T-cell (primary cell): ENCODE results near the gene AVEN. TPM values are rescaled to one million over a fixed set of nuclear protein-coding genes. Genes with fewer than 3 reads are reported as not detected.

Source experiments
- ATAC-seq, 4 experiments: fragments of 200-7000 bp in 3 of 4; fragments of 150-1000 bp in 1 of 4; cut with Tn5 transposase; replicated peaks in 1 of 4; 1 replicate in 3 of 4; 2 replicates in 1 of 4; pipeline ENCODE4 v1.10.0; 2021; ENCODE audit warnings: moderate library complexity in 3 of 4, mild to moderate bottlenecking in 2 of 4, moderate number of reproducible peaks in 1 of 4
- CTCF ChIA-PET, 2 donors: fragments of 300-600 bp; sonication (Branson Sonifier 250); formaldehyde crosslinking; loops; one replicate each; lab custom pipeline; 2022; ENCODE audit warnings: antibody characterized with exemption in 2 of 2; lab: Charles Lee
- POLR2A ChIA-PET, 2 donors: fragments of 300-600 bp; sonication (Branson Sonifier 250); formaldehyde crosslinking; loops; one replicate each; lab custom pipeline; 2022; ENCODE audit warnings: antibody characterized with exemption in 2 of 2; lab: Charles Lee
- DNase-seq, 35 experiments: peaks; one replicate each; pipeline versions ENCODE4 v3.0.0 to v3.0.0-alpha.2; 2013 to 2023
- H3K27ac ChIP-seq: one replicate; pipeline ENCODE4 v1.5.1; 2013; ENCODE audit warnings: low read length
- H3K27me3 ChIP-seq, 2 experiments: replicated peaks in 1 of 2; 1 replicate in 1 of 2; 2 replicates in 1 of 2; pipeline versions ENCODE4 v1.6.1 to v1.7.0; 2013; ENCODE audit warnings: low read length in 1 of 2, mixed read lengths in 1 of 2; ENCODE audit not compliant: control insufficient read depth in 2 of 2, insufficient read depth in 2 of 2; ENCODE audit errors: extremely low read depth in 1 of 2
- H3K36me3 ChIP-seq, 2 donors: 1 replicate in 1 of 2; 2 replicates in 1 of 2; pipeline versions ENCODE4 v1.6.1 to v1.7.0; 2013; ENCODE audit warnings: low read length in 1 of 2; ENCODE audit not compliant: control insufficient read depth in 2 of 2, insufficient read depth in 1 of 2; ENCODE audit errors: extremely low read depth in 1 of 2
- H3K4me1 ChIP-seq, 2 experiments: 1 replicate in 1 of 2; 2 replicates in 1 of 2; pipeline versions ENCODE4 v1.6.1 to v1.7.0; 2013; ENCODE audit warnings: low read length in 2 of 2, mixed read lengths in 1 of 2; ENCODE audit not compliant: insufficient read depth in 2 of 2, control insufficient read depth in 1 of 2; ENCODE audit errors: extremely low read depth in 1 of 2
- H3K4me3 ChIP-seq, 2 donors: 1 replicate in 1 of 2; 2 replicates in 1 of 2; pipeline versions ENCODE4 v1.5.1 to v1.7.0; 2013; ENCODE audit warnings: mild to moderate bottlenecking in 2 of 2, low read length in 1 of 2, moderate library complexity in 1 of 2; ENCODE audit not compliant: control insufficient read depth in 1 of 2; ENCODE audit errors: extremely low read depth in 1 of 2
- H3K9me3 ChIP-seq: 2 replicates; pipeline ENCODE4 v1.7.0; 2013
- H3K27ac Mint-ChIP-seq, 2 donors: one replicate each; pipeline ENCODE4 v1.8.0; 2020 to 2021; ENCODE audit warnings: mild to moderate bottlenecking in 2 of 2, mixed read lengths in 2 of 2
- H3K27me3 Mint-ChIP-seq, 2 donors: one replicate each; pipeline ENCODE4 v1.8.0; 2021 to 2022; ENCODE audit warnings: mixed read lengths in 2 of 2
- H3K36me3 Mint-ChIP-seq: one replicate; pipeline ENCODE4 v1.8.0; 2021; ENCODE audit warnings: mixed read lengths
- H3K4me1 Mint-ChIP-seq, 3 donors: one replicate each; pipeline ENCODE4 v1.8.0; 2020 to 2022; ENCODE audit warnings: mixed read lengths in 3 of 3, mild to moderate bottlenecking in 1 of 3
- H3K4me3 Mint-ChIP-seq, 3 donors: one replicate each; pipeline ENCODE4 v1.8.0; 2020 to 2022; ENCODE audit warnings: mild to moderate bottlenecking in 3 of 3, mixed read lengths in 3 of 3, moderate library complexity in 3 of 3
- H3K9me3 Mint-ChIP-seq, 3 donors: one replicate each; pipeline ENCODE4 v1.8.0; 2020 to 2022; ENCODE audit warnings: mixed read lengths in 3 of 3
- WGBS: methylation state at CpG from one replicate; pipeline ENCODE4 v1.1.5; 2013; ENCODE audit warnings: missing lambda C conversion rate; ENCODE audit not compliant: insufficient coverage; 5-methylcytosine and 5-hydroxymethylcytosine counted together
- total RNA-seq, 35 experiments: library from RNA in 6 of 35; stranded (reverse) in 6 of 35; fragments of 120-200 nt in 1 of 35; gene quantifications; one replicate each; pipeline versions ENCODE4 v1.2.1 to v1.2.4 and lab custom pipeline; 2013 to 2026

Gene AVEN, protein sequence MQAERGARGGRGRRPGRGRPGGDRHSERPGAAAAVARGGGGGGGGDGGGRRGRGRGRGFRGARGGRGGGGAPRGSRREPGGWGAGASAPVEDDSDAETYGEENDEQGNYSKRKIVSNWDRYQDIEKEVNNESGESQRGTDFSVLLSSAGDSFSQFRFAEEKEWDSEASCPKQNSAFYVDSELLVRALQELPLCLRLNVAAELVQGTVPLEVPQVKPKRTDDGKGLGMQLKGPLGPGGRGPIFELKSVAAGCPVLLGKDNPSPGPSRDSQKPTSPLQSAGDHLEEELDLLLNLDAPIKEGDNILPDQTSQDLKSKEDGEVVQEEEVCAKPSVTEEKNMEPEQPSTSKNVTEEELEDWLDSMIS
- total RNA-seq, result 10 to 100 TPM in 1 of 5 donors, 1 to 10 TPM in 4; 7.9 to 10.0 (median 9.7) TPM
- 10.6 TPM for total RNA-seq (2013)
- 5.2 to 24.1 (median 9.4) reads per million in 29 experiments for total RNA-seq (lab: John Stamatoyannopoulos, UW)

DNA sequence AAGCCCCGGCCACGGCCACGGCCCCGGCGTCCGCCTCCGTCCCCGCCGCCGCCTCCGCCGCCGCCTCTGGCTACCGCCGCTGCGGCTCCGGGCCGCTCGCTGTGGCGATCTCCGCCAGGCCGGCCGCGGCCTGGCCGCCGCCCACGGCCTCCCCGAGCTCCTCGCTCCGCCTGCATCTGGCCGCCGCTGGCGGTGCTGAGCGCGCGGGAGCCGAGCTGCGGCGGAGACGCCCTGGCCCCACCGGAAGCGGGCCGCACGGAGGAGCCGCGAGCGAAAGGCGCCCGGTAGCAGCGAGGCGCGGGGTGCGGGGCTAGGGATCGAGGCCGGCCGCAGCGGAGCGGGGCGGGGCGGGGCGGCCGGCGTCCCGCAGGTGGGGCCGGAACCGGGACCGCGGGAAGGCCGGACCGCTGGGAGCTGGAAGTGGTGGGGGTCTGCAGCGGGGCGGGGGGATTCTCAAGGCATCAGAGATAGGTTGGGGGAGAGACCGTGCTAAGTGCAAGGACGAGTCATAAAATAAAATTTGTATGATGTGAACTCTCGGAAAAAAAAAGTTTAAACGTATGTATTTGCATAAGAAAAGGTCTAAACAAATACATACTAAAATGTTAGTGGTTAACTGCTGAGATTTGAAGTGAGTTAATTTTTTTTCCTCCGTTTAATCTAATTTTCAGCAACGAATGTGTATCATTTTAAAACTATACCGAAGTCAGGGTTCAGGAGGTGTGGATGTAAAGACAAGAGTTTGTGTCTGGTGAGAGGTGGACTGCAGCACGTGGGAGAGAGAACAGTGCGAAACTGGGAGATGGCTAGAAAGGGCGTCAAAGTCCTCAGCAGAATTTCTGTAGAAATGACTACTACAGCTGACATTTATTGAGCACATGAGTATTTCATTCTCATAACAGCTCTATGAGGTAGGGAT lies at the start of gene AVEN:
AVEN (minus strand) TSS at position 334 of the 919 bp plus-strand sequence; CDS start at position 176, 158 bp downstream.
- WGBS, result 0% methylated on average over 71 of the region's 82 CpGs
- H3K9me3 Mint-ChIP-seq, result no peaks in the 10 kb centered on the region
- peak within 1 kb of the TSS; percentile 81 for H3K27ac ChIP-seq
- H3K4me3 Mint-ChIP-seq, result peak within 1 kb of the TSS; percentile 87 to 96 (median 92)
- peaks cover 4 to 12% of the 10 kb centered on the region in 2 experiments for H3K4me1 ChIP-seq
- H3K27me3 Mint-ChIP-seq, result no peaks in the 10 kb centered on the region
- H3K27ac Mint-ChIP-seq, result peak within 1 kb of the TSS; percentile 96
- ATAC-seq (peak; percentile 74 to 84 (median 82)), DNase-seq (peak in 33 of 35 experiments; percentile 10 to 75 (median 42))
- no peaks in the 10 kb centered on the region for H3K36me3 ChIP-seq
- H3K4me3 ChIP-seq, result peak within 1 kb of the TSS; percentile 96 to 99
- no peaks in the 10 kb centered on the region for H3K9me3 ChIP-seq
- H3K27me3 ChIP-seq, result no peaks in the 10 kb centered on the region
- ChIA-PET CTCF (interaction anchor here (0.6 to 1.1 kb wide), 2 partner anchors 20 to 171 kb away, joined by 4 to 6 read pairs; partner anchors contain the start of gene KATNBL1 (in 1 of the 2)), POLR2A (interaction anchor here in 1 of 2 donors (0.6 kb wide), 1 partner anchor 30 kb away, joined by 3 read pairs; no protein-coding TSS in a partner anchor)
- peaks cover 18 to 20% (median 18%) of the 10 kb centered on the region in 3 donors for H3K4me1 Mint-ChIP-seq
- H3K36me3 Mint-ChIP-seq, result no peaks in the 10 kb centered on the region

DNA sequence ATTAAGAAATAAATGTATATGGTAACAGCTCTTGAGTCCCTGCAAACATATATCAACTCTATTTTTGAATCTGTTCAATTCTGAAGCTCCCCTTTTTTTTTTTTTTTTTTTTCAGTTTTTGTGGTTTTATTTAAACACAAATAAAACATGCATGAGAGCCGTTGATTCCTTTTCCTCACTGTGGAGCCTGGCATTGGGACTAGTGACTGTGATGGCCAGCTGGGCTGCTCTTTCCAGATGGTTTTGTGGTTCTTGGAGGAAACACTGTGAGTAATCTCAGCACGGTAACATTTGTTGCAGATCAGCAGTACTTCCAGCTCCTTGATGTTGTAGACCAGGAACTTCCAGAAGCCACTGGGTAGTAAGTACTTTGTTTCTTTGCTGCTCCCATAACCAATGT lies 46.7 kb upstream of the AVEN start:
- POLR2A ChIA-PET, result interaction anchor here (0.6 to 0.7 kb wide), 3 partner anchors 9 to 25 kb away, joined by 3 to 4 read pairs (median 3); no protein-coding TSS in a partner anchor
- Histone ChIP-seq H3K4me3 (no peak overlapping the region), H3K36me3 (peaks cover 0 to 56% of the 10 kb centered on the region in 2 donors), H3K27ac (no peak overlapping the region), H3K4me1 (no peaks in the 10 kb centered on the region), H3K9me3 (no peaks in the 10 kb centered on the region), H3K27me3 (no peaks in the 10 kb centered on the region)
- H3K36me3 Mint-ChIP-seq, result peaks cover 36% of the 10 kb centered on the region
- H3K27me3 Mint-ChIP-seq, result no peaks in the 10 kb centered on the region
- H3K27ac Mint-ChIP-seq, result no peak overlapping the region
- WGBS, result 65% methylated on average over 2 of the region's 2 CpGs
- H3K4me1 Mint-ChIP-seq, result peaks cover 0 to 3% (median 0%) of the 10 kb centered on the region in 3 donors
- ATAC-seq (no peak), DNase-seq (no peak)
- CTCF ChIA-PET, result interaction anchor here in 1 of 2 donors (0.7 kb wide), 1 partner anchor 55 kb away, joined by 5 read pairs; no protein-coding TSS in a partner anchor
- no peak overlapping the region for H3K4me3 Mint-ChIP-seq
- H3K9me3 Mint-ChIP-seq, result no peaks in the 10 kb centered on the region

DNA sequence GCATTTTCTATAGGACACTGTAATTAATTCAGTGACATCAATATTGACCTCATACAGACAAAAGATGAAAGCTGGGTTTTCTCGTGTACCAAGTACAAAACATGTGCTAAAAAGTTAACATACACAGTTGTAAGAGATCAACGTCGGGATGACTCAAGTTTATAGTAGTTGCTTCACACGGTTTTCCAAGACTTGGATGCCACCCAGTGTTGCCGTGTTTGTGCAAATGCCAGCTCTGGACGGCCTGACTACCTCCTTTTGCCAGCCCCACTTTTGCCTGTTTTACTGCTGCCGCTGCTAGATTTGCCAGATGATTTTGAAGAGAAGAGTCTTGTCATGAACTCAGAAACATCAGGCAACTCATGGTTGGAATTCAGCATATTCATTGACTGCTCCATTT lies 45.1 kb upstream of the AVEN start:
- Mint-ChIP-seq H3K4me3 (no peak overlapping the region), H3K9me3 (no peaks in the 10 kb centered on the region), H3K4me1 (no peaks in the 10 kb centered on the region), H3K27ac (no peak overlapping the region), H3K27me3 (no peaks in the 10 kb centered on the region), H3K36me3 (peaks cover 36% of the 10 kb centered on the region)
- Histone ChIP-seq H3K27ac (no peak overlapping the region), H3K4me1 (no peaks in the 10 kb centered on the region), H3K27me3 (no peaks in the 10 kb centered on the region), H3K4me3 (no peak overlapping the region), H3K9me3 (no peaks in the 10 kb centered on the region), H3K36me3 (peaks cover 0 to 48% of the 10 kb centered on the region in 2 donors)
- 93% methylated on average over 7 of the region's 7 CpGs for WGBS
- ChIA-PET POLR2A (no interaction called here), CTCF (no interaction called here)
- DNase-seq, result no peak
- ATAC-seq, result no peak

DNA sequence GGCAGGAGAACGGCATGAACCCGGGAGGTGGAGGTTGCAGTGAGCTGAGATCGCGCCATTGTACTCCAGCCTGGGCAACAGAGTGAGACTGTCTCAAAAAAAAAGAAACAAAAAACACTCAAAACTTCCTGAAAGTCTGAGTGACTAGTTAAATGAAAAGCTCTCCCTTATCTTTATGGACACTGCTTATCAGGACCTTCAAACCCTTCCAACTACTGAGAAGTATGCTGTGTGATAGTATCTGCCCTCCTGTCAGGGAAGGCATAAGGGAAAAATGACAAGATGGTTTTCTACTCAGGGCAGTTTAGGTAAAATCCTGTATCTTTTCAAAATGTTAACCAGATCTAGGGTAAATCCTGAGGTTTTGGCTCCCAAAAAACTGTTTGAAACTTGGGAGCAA lies 40.9 kb upstream of the AVEN start:
- CTCF ChIA-PET, result interaction anchor here in 1 of 2 donors (0.6 to 1.2 kb wide), 2 partner anchors 15 to 764 kb away, joined by 3 to 5 read pairs; no protein-coding TSS in a partner anchor
- Mint-ChIP-seq H3K36me3 (peaks cover 37% of the 10 kb centered on the region), H3K27me3 (no peaks in the 10 kb centered on the region), H3K4me1 (no peaks in the 10 kb centered on the region), H3K9me3 (no peaks in the 10 kb centered on the region), H3K4me3 (no peak overlapping the region), H3K27ac (no peak overlapping the region)
- peaks cover 0 to 18% of the 10 kb centered on the region in 2 donors for H3K36me3 ChIP-seq
- no peak overlapping the region for H3K27ac ChIP-seq
- 100% methylated on average over 2 of the region's 4 CpGs for WGBS
- DNase-seq (no peak), ATAC-seq (no peak)
- H3K27me3 ChIP-seq, result no peaks in the 10 kb centered on the region
- H3K4me1 ChIP-seq, result no peaks in the 10 kb centered on the region
- H3K4me3 ChIP-seq, result no peak overlapping the region
- POLR2A ChIA-PET, result no interaction called here
- no peaks in the 10 kb centered on the region for H3K9me3 ChIP-seq

DNA sequence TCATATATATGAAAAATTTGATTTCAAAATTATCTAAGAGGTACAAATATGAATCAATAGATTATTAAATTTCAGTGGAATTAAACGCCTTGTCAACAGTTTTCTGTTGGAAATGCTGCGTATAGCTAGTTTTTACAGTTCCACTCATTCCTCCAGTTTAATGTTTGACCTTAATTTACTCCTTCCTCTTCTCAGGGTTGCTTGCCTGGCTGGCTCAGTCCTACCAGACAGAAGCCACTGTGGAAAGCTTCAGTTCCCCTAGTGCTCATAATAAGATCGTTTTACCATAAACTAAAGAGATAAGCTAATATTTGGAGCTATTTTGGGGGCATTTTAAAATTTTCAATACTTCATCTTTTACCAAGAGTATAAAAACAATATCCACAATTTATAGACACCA lies 39.9 kb upstream of the AVEN start:
- CTCF ChIA-PET, result interaction anchor here (0.6 to 1.2 kb wide), 3 partner anchors 16 to 131 kb away, joined by 3 to 5 read pairs (median 3); partner anchors contain the start of gene KATNBL1 (in 1 of the 2)
- POLR2A ChIA-PET, result no interaction called here
- Mint-ChIP-seq H3K36me3 (peaks cover 36% of the 10 kb centered on the region), H3K27ac (no peak overlapping the region), H3K4me3 (no peak overlapping the region), H3K4me1 (no peaks in the 10 kb centered on the region), H3K9me3 (no peaks in the 10 kb centered on the region), H3K27me3 (no peaks in the 10 kb centered on the region)
- DNase-seq (no peak), ATAC-seq (no peak)
- no peaks in the 10 kb centered on the region for H3K9me3 ChIP-seq
- no peaks in the 10 kb centered on the region for H3K4me1 ChIP-seq
- WGBS, result 100% methylated on average over 2 of the region's 3 CpGs
- no peak overlapping the region for H3K4me3 ChIP-seq
- H3K27ac ChIP-seq, result no peak overlapping the region
- no peaks in the 10 kb centered on the region for H3K27me3 ChIP-seq
- H3K36me3 ChIP-seq, result peaks cover 0 to 11% of the 10 kb centered on the region in 2 donors

DNA sequence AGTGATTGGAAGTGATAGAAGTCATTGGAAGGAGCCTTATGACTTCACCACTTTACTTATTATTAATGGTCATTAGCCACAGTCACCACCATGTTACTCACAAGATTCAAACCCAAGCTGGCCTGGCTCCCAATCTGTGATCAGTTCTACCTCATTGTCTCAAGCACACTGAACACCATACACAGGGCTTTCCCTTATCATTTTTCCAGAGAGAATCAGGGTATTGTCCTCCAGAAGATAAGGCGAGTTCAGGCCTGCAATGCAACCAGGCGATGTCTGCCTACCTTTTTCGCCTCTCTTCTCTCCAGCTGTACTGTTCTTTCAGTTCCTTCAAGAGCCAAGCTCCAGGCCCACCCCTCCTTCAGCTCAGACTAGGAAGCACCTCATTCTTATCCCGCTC lies 37.8 kb upstream of the AVEN start:
- no peaks in the 10 kb centered on the region for H3K9me3 ChIP-seq
- peaks cover 0 to 3% of the 10 kb centered on the region in 2 donors for H3K36me3 ChIP-seq
- DNase-seq (no peak), ATAC-seq (no peak)
- ChIA-PET POLR2A (no interaction called here), CTCF (no interaction called here)
- WGBS, result 100% methylated on average over 4 of the region's 4 CpGs
- peaks cover 25% of the 10 kb centered on the region for H3K36me3 Mint-ChIP-seq
- H3K27ac ChIP-seq, result no peak overlapping the region
- no peak overlapping the region for H3K4me3 Mint-ChIP-seq
- no peaks in the 10 kb centered on the region for H3K27me3 Mint-ChIP-seq
- H3K27me3 ChIP-seq, result no peaks in the 10 kb centered on the region
- H3K4me1 ChIP-seq, result no peaks in the 10 kb centered on the region
- no peaks in the 10 kb centered on the region for H3K9me3 Mint-ChIP-seq
- no peak overlapping the region for H3K4me3 ChIP-seq
- H3K4me1 Mint-ChIP-seq, result no peaks in the 10 kb centered on the region
- no peak overlapping the region for H3K27ac Mint-ChIP-seq
